ENCODE results near the gene UBQLNL.

UBQLNL gene

DNA sequence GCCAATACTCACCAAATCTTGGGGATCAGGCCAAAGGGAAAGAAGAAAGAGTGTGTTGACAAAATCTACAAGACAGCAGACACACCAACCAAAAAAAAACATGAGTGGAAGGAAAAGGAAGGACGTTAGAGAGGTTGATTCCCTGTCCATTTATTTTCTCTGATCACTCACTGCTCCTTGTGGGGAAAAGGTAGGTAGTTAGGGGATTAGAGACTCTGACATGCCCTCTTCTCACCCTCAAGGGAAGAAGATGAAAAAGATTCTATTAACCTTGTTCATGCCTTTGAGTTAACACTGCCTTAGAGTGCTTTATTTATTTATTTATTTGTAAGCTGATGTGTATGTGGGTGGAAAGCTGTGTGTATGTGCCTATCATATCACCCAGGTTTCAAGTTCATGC lies 31.9 kb upstream of the UBQLNL start, which contains the start of gene OR52H1:
TSS of gene OR52H1 (minus strand) at position 101 of the 400 bp plus-strand sequence. CDS start 3,035 bp downstream, outside the sequence.
- Histone ChIP-seq H3K9ac (ENCODE audit: low read depth, low read length) (no peak within 1 kb of the TSS), H2AFZ (ENCODE audit: low read depth, low read length) (no peak within 1 kb of the TSS), H3K27me3 (ENCODE audit: insufficient read depth, low read length, poor library complexity) (peaks cover 6% of the 10 kb centered on the region), H3K36me3 (ENCODE audit: insufficient read depth, low read length) (no peaks in the 10 kb centered on the region), H3K4me1 (ENCODE audit: insufficient read depth, low read length) (no peaks in the 10 kb centered on the region), H3K79me2 (ENCODE audit: insufficient read depth, low read length) (no peaks in the 10 kb centered on the region), H3K4me3 (ENCODE audit: low read depth in 1 of 2, low read length in 2 of 2) (no peak within 1 kb of the TSS), H4K20me1 (ENCODE audit: insufficient read depth, low read length) (no peaks in the 10 kb centered on the region), H3K27ac (ENCODE audit: low read length) (no peak within 1 kb of the TSS), H3K9me3 (ENCODE audit: insufficient read depth, low read length, severe bottlenecking) (no peaks in the 10 kb centered on the region), H3K4me2 (ENCODE audit: insufficient read depth, low read length) (no peak within 1 kb of the TSS)
- DNase-seq, result no peak
- ATAC-seq (ENCODE audit: insufficient read depth, low read depth), result no peak
- TF ChIP-seq, protein P1, sequence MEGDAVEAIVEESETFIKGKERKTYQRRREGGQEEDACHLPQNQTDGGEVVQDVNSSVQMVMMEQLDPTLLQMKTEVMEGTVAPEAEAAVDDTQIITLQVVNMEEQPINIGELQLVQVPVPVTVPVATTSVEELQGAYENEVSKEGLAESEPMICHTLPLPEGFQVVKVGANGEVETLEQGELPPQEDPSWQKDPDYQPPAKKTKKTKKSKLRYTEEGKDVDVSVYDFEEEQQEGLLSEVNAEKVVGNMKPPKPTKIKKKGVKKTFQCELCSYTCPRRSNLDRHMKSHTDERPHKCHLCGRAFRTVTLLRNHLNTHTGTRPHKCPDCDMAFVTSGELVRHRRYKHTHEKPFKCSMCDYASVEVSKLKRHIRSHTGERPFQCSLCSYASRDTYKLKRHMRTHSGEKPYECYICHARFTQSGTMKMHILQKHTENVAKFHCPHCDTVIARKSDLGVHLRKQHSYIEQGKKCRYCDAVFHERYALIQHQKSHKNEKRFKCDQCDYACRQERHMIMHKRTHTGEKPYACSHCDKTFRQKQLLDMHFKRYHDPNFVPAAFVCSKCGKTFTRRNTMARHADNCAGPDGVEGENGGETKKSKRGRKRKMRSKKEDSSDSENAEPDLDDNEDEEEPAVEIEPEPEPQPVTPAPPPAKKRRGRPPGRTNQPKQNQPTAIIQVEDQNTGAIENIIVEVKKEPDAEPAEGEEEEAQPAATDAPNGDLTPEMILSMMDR (IDR thresholded peaks at IDR 0.05; ENCODE audit: borderline replicate concordance, extremely low read depth, low read length, poor library complexity, severe bottlenecking), result no peak
- TF ChIP-seq EZH2 (IDR thresholded peaks at IDR 0.05; ENCODE audit: borderline replicate concordance, low read depth, low read length, severe bottlenecking), result no peak

DNA sequence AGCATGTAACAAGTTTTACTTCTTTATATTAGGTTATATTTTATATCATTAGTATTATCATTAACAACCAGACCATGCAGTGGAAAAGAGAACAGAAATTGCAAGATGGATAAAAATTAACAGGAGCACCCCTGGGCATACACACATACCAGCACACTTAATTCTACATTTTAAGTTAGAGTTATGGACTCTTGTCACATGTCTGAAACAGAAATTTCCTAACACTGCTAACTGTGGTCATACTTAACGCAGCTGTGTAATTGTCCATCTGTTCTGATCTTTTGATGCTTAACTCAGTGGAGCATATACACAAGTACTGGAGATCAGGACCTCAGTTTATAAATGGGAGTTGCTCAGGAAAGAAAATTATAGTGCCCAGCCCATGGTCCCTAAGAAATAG lies 31.5 kb upstream of the UBQLNL start:
- no peak for ATAC-seq (ENCODE audit: insufficient read depth, low read depth)

DNA sequence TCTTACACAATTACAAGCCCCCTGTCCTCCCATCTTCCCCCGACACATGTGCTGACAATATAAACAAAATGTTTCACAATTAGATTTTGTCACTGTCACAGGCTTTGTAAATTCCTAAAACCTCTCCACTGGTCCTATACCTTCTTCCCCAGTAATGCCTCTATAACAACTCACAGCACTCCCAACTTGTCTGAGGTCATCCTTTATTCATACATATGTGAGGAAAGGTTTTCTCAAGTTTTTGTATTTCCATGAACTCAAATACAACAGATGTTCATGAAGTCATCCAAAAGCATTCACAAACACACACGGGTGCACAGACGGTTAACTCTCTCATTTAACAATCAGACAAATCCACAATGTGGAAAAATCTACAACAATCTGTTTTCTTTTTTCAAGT lies 30.0 kb upstream of the UBQLNL start:
- no peak overlapping the region for H3K4me2 ChIP-seq (ENCODE audit: insufficient read depth, low read length)
- H3K9me3 ChIP-seq (ENCODE audit: insufficient read depth, low read length, severe bottlenecking), result no peaks in the 10 kb centered on the region
- H4K20me1 ChIP-seq (ENCODE audit: insufficient read depth, low read length), result no peaks in the 10 kb centered on the region
- no peaks in the 10 kb centered on the region for H3K79me2 ChIP-seq (ENCODE audit: insufficient read depth, low read length)
- H3K36me3 ChIP-seq (ENCODE audit: insufficient read depth, low read length), result no peaks in the 10 kb centered on the region
- H3K9ac ChIP-seq (ENCODE audit: low read depth, low read length), result no peak overlapping the region
- H2AFZ ChIP-seq (ENCODE audit: low read depth, low read length), result no peak overlapping the region
- no peak overlapping the region for H3K27ac ChIP-seq (ENCODE audit: low read length)
- ATAC-seq (ENCODE audit: insufficient read depth, low read depth) (no peak), DNase-seq (no peak)
- peaks cover 2% of the 10 kb centered on the region for H3K27me3 ChIP-seq (ENCODE audit: insufficient read depth, low read length, poor library complexity)
- no peaks in the 10 kb centered on the region for H3K4me1 ChIP-seq (ENCODE audit: insufficient read depth, low read length)
- H3K4me3 ChIP-seq (ENCODE audit: low read depth in 1 of 2, low read length in 2 of 2), result no peak overlapping the region
- TF ChIP-seq, protein P1 (IDR thresholded peaks at IDR 0.05; ENCODE audit: borderline replicate concordance, extremely low read depth, low read length, poor library complexity, severe bottlenecking), result no peak
- TF ChIP-seq EZH2 (IDR thresholded peaks at IDR 0.05; ENCODE audit: borderline replicate concordance, low read depth, low read length, severe bottlenecking), result no peak

More for the DNA sequence above, 31.5 kb upstream of the UBQLNL start:
- H3K36me3 ChIP-seq (ENCODE audit: insufficient read depth, low read length), result no peaks in the 10 kb centered on the region
- TF ChIP-seq, protein P1 (IDR thresholded peaks at IDR 0.05; ENCODE audit: borderline replicate concordance, extremely low read depth, low read length, poor library complexity, severe bottlenecking), result no peak
- TF ChIP-seq EZH2 (IDR thresholded peaks at IDR 0.05; ENCODE audit: borderline replicate concordance, low read depth, low read length, severe bottlenecking), result no peak
- H3K4me3 ChIP-seq (ENCODE audit: low read depth in 1 of 2, low read length in 2 of 2), result no peak overlapping the region
- DNase-seq, result no peak
- no peaks in the 10 kb centered on the region for H4K20me1 ChIP-seq (ENCODE audit: insufficient read depth, low read length)
- H3K79me2 ChIP-seq (ENCODE audit: insufficient read depth, low read length), result no peaks in the 10 kb centered on the region
- H3K27ac ChIP-seq (ENCODE audit: low read length), result no peak overlapping the region
- no peak overlapping the region for H3K4me2 ChIP-seq (ENCODE audit: insufficient read depth, low read length)
- no peak overlapping the region for H3K9ac ChIP-seq (ENCODE audit: low read depth, low read length)
- H2AFZ ChIP-seq (ENCODE audit: low read depth, low read length), result no peak overlapping the region
- no peaks in the 10 kb centered on the region for H3K9me3 ChIP-seq (ENCODE audit: insufficient read depth, low read length, severe bottlenecking)
- H3K4me1 ChIP-seq (ENCODE audit: insufficient read depth, low read length), result no peaks in the 10 kb centered on the region
- H3K27me3 ChIP-seq (ENCODE audit: insufficient read depth, low read length, poor library complexity), result peaks cover 3% of the 10 kb centered on the region

DNA sequence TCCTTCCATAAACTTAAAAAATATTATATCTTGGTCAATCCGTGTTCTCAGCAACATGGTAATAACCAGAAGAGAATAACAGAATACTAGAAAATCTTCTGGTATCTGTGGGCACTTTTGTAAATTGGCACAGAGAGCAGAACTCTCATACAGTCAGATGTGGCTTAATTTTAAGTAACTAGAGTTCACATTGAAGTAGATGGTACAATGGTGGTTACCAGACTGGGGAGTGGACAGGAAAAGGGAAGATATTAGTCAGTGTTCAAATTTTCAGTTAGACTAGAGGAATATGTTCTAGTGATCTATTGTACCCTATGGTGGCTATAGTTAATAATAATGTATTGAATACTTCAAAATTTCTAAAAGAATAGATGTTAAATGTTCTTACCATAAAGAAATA lies 24.9 kb upstream of the UBQLNL start:
- Histone ChIP-seq H3K27ac (ENCODE audit: low read length) (no peak overlapping the region), H3K9me3 (ENCODE audit: insufficient read depth, low read length, severe bottlenecking) (no peaks in the 10 kb centered on the region), H3K4me3 (ENCODE audit: low read depth in 1 of 2, low read length in 2 of 2) (no peak overlapping the region), H3K4me2 (ENCODE audit: insufficient read depth, low read length) (no peak overlapping the region), H3K79me2 (ENCODE audit: insufficient read depth, low read length) (no peaks in the 10 kb centered on the region), H2AFZ (ENCODE audit: low read depth, low read length) (no peak overlapping the region), H3K9ac (ENCODE audit: low read depth, low read length) (no peak overlapping the region), H3K36me3 (ENCODE audit: insufficient read depth, low read length) (no peaks in the 10 kb centered on the region), H3K27me3 (ENCODE audit: insufficient read depth, low read length, poor library complexity) (peaks cover 2% of the 10 kb centered on the region), H4K20me1 (ENCODE audit: insufficient read depth, low read length) (no peaks in the 10 kb centered on the region), H3K4me1 (ENCODE audit: insufficient read depth, low read length) (no peaks in the 10 kb centered on the region)
- ATAC-seq (ENCODE audit: insufficient read depth, low read depth) (no peak), DNase-seq (no peak)
- TF ChIP-seq, protein P1 (IDR thresholded peaks at IDR 0.05; ENCODE audit: borderline replicate concordance, extremely low read depth, low read length, poor library complexity, severe bottlenecking), result no peak
- no peak for TF ChIP-seq EZH2 (IDR thresholded peaks at IDR 0.05; ENCODE audit: borderline replicate concordance, low read depth, low read length, severe bottlenecking)
